ACHN (cell line): ENCODE results near the gene PLEK.
"Not testable (repeated sequence)": the region's sequence is repeated elsewhere in the genome, so short reads cannot be mapped to it uniquely, and the experiment has no call there.

Experiments
- DNase-seq: peaks from one replicate; pipeline ENCODE4 v3.0.0-alpha.2; 2015
- in situ Hi-C: cut with HindIII; loops from 2 replicates; pipeline ENCODE4 v1.10.0; 2017; ENCODE audit warnings: low sequenced_read_pairs, low pct_ligation_motif_present, low pct_unique_long_range_greater_than_20kb

PLEK gene

GRCh38 chr2:68349091-68349490 lies 16.0 kb upstream of the PLEK start:
- in situ Hi-C loops, DNase-seq: not testable (repeated sequence)

GRCh38 chr2:68351997-68352396 lies 13.1 kb upstream of the PLEK start:
- no peak for DNase-seq
- in situ Hi-C loops = no loop called here

DNA sequence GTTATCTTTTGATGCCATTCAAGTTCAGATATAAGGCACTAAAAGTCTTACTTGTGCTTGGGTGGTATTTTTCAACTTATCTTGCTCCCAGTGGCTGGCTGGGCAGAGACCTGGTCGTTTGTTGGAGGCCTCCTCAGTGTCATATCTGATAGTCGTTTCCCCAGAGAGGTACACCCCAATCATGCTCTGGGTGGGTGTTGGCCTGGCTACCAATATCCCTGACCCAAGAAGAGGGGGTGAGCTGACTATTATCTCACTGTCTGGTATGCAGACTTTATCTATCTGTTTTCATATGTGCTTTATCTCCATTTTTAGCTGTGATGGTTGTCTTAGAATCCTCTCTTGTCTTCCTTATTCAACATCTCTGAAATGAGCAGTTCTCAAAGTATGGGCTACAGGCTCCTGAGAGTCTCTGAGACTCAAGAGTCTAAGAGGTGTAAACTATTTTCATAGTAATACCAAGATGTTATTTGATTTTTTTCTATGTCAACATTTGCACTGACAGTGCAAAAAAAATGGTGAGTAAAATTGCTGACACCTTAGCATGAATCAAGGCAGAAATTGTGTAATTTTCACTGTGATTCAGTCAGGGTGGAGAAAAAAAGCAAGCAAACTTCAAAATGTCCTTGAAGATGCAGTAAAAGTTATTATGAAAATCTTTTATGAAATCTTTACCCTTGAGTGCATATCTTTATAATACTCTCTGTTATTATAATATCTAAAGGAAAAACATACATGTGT lies 12.3 kb upstream of the PLEK start:
- no peak for DNase-seq
- in situ Hi-C loops = no loop called here

GRCh38 chr2:68356599-68357239 lies 8.4 kb upstream of the PLEK start:
- no peak for DNase-seq
- in situ Hi-C loops = no loop called here

DNA sequence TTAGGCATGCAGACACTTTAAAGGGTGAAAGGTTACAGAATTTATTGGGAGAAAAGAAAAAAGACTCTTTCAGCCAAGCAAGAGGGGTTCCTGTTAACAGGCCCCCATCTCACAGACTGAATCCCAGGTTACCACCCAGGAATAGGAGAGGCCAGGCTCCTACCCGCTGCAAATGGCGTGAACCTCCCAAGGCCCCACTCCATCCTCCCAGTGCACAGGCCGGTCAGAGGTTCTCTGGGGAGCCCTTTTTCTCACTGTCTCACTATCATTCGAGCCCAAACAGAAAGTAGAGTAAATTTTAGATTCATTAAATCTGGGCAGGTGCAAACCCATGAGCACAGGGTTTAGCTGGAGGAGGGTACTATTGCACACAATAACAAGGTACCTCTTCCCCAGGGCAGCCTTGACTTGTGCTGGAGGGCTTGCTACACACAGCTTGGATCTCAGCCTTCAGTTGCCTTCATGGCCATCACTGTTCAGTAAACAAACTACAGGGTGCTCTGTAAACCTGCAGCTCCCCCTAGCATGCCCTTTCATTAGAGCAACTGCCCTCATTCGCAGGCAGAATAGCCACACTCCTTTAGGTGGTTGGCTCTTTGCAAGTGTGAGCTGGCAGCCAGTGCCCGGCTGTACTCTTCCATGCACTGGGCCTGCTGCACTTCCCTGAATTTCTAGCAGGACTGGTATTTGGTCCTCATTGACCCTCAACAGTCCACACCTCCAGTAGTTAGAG lies 7.3 kb upstream of the PLEK start:
- in situ Hi-C loops = no loop called here
- peak; percentile 81 for DNase-seq

DNA sequence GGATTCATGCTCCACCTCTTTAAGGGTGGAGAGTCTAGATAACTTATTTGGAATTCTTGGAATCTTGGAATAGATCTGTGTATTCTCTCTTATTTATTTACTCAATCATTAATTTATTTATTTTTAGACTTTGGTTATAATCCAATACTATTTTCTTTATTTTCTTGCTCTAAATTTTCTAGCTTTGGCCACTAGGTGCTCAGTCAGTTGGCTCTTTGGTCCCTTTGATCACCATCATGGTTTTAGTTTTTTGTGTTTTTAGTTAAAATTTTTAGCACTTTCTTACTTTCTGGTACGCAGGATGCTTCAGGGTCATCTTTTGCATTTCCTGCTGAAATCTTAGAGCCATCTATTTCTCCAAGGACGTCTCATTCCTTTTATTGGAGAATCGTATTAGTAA lies 5.2 kb upstream of the PLEK start:
- DNase-seq = no peak
- in situ Hi-C loops = no loop called here

- in situ Hi-C loops = no loop called here
- DNase-seq = peak; percentile 82
These were observed 3.0 kb upstream of the PLEK start for GRCh38 chr2:68362069-68362468.

DNA sequence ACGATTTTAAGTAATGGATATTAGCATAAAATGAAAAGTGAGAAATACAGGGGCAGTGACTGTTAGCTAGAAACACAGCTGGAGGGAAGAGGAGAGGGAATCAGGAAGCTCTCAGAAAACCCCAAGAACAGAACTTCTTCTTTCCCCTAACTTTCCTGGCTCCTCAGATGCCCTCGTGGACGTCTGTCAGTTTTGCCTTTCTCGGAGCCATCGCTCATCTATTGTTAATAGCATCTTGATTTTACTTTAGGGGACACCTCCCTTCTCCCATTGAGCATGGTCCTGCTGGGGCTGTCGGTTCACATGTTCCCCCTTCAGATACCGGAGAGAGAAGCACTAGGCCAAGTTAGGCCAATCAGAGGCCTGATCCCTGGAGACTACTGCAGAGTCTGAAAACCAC lies 2.3 kb upstream of the PLEK start:
- in situ Hi-C loops = no loop called here
- no peak for DNase-seq

DNA sequence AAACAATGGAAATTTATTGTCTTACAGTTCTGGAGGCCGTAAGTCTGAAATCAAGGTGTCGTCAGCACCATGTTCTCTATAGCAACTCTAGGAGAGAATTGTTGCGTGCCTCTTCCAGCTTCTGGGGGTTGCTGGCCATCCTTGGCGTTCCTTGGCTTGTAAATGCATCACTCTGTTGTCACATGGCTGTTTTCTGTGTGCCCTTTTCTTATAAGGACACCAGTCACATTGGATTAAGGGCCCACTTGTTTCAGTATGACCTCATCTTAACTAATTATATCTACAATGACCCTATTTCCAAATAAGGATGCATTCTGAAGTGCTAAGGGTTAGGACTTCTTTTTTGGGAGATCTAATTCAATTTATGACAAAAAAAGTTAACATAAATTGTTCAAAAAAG lies 1.4 kb upstream of the PLEK start:
- in situ Hi-C loops = no loop called here

DNA sequence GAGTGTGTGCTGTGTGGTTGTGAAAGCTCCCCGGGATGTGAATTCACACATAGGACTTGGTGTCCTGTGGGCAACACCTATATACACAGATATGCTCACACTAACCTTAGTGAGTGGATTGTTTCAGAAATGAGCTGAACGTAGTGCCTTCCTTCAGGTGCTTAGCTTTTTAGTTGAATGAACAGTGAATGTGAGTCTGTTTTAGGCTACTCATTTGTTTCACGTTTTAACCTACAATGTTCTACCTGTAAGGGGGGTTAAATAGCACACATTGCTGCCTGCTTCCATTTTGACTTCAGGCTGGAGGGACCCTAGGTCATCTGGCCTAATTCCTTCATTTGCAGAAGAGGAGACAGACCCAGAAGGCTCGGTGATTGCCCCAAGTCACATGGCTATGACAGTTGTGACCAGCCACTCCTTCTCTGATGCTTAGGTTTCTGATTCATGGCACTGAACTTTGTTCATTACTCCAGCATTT lies 1.0 kb downstream of the PLEK start:
- peak; percentile 30 for DNase-seq

More for the DNA sequence above, 1.4 kb upstream of the PLEK start:
- DNase-seq = no peak

GRCh38 chr2:68367953-68368653 lies 3.0 kb downstream of the PLEK start:
- in situ Hi-C loops = no loop called here

More for the DNA sequence above, 1.0 kb downstream of the PLEK start:
- in situ Hi-C loops = no loop called here

GRCh38 chr2:68368654-68369336 lies 3.7 kb downstream of the PLEK start:
- in situ Hi-C loops = no loop called here
- peak; percentile 96 for DNase-seq

More at GRCh38 chr2:68367953-68368653, 3.0 kb downstream of the PLEK start:
- DNase-seq = no peak

GRCh38 chr2:68369337-68369734 lies 4.3 kb downstream of the PLEK start:
- DNase-seq = no peak
- in situ Hi-C loops = no loop called here

DNA sequence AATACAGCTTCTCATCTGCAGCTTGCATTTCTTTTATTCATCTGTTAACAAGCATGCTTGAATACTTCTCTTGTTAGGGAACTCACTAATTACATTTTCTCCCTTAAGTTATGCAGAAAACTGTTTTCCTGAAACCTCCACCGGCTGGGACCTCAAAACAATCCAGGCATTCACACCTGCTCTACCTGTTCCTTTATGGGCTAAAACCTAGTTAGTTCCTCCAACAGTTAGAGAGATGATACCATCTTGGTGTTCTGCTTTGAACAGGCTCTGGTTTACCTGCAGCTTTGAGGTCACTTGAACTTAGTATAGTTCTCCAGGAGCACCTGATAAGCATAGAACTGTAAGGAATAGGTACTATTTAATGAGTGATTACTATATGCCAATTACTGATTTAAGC lies 6.1 kb downstream of the PLEK start:
- in situ Hi-C loops = no loop called here

DNA sequence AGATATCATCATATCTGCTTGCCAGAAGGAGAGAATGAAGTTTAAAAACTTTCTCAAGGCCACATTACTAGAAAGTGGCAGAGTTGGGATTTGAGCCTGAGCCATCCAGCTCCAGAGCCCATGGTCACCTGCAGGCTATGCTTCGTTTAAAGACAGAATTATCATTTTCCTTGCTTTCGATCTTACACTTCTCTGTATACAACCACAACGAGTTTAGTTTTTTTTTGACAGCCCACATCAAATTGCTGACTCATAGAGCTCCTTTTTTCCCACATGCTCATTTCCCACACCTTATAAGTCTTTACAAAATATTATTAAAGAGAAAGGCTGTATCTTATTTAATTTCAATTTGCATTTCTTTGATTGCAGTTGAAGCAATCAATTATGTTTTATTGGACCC lies 6.5 kb downstream of the PLEK start:
- DNase-seq = no peak
- in situ Hi-C loops = no loop called here

More for the DNA sequence above, 6.1 kb downstream of the PLEK start:
- no peak for DNase-seq

DNA sequence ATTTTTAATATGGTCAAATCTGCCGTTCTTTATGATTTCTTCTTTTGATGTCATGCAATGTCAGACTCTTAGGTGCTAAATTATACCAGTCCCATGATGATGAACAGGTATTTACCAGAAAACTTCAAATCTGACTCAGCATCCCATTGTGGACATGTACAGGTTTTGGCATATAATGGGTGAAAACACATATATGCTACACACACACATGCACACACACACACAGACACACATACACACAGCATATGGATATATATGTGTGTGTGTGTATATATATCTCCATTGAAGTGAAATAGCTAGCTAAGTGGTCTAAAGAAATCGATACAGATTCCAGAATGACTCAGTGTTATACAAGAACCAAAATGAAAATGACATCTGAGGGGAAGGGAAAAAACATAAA lies 7.4 kb downstream of the PLEK start:
- in situ Hi-C loops = no loop called here
- no peak for DNase-seq

DNA sequence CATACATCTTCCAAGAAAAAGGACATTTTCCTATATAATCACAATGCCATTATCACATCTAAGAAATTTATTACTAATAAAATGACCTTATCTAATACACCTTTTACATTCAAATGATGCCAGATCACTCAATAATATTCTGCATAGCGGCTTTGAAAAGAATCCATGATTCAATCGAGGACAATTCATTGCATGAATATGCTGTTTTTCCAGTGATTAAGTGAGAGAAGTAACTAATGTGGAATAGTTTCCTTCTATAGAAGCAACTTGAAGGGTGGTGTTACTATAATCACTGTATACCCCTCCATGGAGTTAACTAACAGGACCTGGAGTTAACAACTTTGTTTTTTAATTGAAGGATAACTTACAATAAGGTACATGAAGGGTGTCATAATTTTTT lies 9.1 kb downstream of the PLEK start:
- in situ Hi-C loops = no loop called here
- DNase-seq = no peak

DNA sequence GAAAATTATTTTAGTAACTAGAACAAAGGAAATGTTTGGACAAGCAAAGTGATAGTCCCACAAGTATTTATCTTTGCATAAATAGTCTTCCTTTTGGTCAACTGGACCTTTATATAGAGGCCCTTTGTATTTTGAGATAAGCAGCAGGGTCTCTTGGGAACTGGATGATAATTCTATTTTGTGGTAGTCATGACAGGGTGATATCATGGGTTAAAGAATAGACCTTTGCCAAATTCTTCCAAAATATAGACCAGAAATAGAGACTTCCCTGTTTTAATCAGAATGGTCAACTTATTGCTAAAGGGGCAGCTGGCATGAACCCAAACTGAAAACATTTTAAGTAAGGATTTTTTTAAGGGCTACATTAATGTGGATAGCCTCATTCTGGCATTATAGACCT lies 10.5 kb downstream of the PLEK start:
- DNase-seq = no peak
- in situ Hi-C loops = no loop called here
